ENCODE data around the gene EBF3.

EBF3 gene

DNA sequence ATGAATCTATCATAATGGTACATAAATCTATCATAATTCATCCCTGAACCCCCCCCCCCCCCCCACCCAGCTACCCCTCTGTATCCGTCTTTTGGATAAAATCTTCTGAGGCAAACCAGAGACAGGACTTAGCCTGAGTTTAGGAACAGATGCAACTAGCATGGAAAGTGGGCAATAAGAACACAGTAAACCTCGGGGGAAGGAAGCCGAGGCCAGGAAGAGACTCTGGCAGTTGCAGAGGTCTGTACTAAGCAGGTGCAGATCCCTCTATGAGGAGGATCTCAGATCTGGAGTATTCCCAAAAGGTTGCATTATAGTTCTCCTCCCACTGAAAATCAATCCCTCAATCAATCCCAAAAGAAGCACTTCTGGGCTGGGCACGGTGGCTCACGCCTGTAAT lies 87.2 kb downstream of the EBF3 start:
- TF ChIP-seq, protein P1, sequence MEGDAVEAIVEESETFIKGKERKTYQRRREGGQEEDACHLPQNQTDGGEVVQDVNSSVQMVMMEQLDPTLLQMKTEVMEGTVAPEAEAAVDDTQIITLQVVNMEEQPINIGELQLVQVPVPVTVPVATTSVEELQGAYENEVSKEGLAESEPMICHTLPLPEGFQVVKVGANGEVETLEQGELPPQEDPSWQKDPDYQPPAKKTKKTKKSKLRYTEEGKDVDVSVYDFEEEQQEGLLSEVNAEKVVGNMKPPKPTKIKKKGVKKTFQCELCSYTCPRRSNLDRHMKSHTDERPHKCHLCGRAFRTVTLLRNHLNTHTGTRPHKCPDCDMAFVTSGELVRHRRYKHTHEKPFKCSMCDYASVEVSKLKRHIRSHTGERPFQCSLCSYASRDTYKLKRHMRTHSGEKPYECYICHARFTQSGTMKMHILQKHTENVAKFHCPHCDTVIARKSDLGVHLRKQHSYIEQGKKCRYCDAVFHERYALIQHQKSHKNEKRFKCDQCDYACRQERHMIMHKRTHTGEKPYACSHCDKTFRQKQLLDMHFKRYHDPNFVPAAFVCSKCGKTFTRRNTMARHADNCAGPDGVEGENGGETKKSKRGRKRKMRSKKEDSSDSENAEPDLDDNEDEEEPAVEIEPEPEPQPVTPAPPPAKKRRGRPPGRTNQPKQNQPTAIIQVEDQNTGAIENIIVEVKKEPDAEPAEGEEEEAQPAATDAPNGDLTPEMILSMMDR (IDR thresholded peaks at IDR 0.05; ENCODE audit: low read depth, low read length), result no peak
- H3K4me3 ChIP-seq (replicated peaks in 1 of 2; ENCODE audit: low read depth in 2 of 2, low read length in 2 of 2), result no peak overlapping the region
- DNase-seq (ENCODE audit: low read depth in 2 of 2), result no peak

- no peak for DNase-seq (ENCODE audit: low read depth in 2 of 2)
- TF ChIP-seq, protein P1 (IDR thresholded peaks at IDR 0.05; ENCODE audit: low read depth, low read length), result no peak
- no peak overlapping the region for H3K4me3 ChIP-seq (replicated peaks in 1 of 2; ENCODE audit: low read depth in 2 of 2, low read length in 2 of 2)
Measured at GRCh38 chr10:129875993-129876726, 87.9 kb downstream of the EBF3 start.

DNA sequence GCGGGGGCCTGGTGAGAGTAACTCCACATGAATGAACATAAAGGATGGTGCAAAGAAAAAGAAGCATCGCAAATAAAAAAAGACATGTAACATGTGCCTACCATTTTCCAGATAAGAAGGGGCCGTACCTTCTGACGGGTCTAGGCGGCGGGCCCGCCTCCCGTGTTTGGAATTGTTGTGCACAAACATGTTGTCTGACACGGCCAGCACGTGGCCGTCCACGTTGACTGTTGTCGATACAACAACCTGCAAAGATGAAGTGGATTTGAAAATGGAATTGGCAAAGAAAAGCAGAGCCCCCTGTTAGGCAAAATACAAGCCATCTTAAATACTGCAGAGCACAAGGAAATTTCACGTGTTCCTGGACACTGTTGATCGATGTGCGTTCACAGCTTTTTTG lies 90.7 kb downstream of the EBF3 start:
- no peak for DNase-seq (ENCODE audit: low read depth in 2 of 2)
- no peak overlapping the region for H3K4me3 ChIP-seq (replicated peaks in 1 of 2; ENCODE audit: low read depth in 2 of 2, low read length in 2 of 2)
- TF ChIP-seq, protein P1 (IDR thresholded peaks at IDR 0.05; ENCODE audit: low read depth, low read length), result no peak

GRCh38 chr10:129871966-129872365 lies 92.1 kb downstream of the EBF3 start:
- TF ChIP-seq, protein P1 (IDR thresholded peaks at IDR 0.05; ENCODE audit: low read depth, low read length), result no peak
- no peak for DNase-seq (ENCODE audit: low read depth in 2 of 2)
- no peak overlapping the region for H3K4me3 ChIP-seq (replicated peaks in 1 of 2; ENCODE audit: low read depth in 2 of 2, low read length in 2 of 2)

- DNase-seq (ENCODE audit: low read depth in 2 of 2), result no peak
- TF ChIP-seq, protein P1 (IDR thresholded peaks at IDR 0.05; ENCODE audit: low read depth, low read length), result no peak
- no peak overlapping the region for H3K4me3 ChIP-seq (replicated peaks in 1 of 2; ENCODE audit: low read depth in 2 of 2, low read length in 2 of 2)
Measured at GRCh38 chr10:129870961-129871621, 93.0 kb downstream of the EBF3 start.

GRCh38 chr10:129870474-129870757 lies 93.7 kb downstream of the EBF3 start:
- no peak for DNase-seq (ENCODE audit: low read depth in 2 of 2)
- H3K4me3 ChIP-seq (replicated peaks in 1 of 2; ENCODE audit: low read depth in 2 of 2, low read length in 2 of 2), result no peak overlapping the region
- TF ChIP-seq, protein P1 (IDR thresholded peaks at IDR 0.05; ENCODE audit: low read depth, low read length), result no peak

Data from cardiac fibroblast (primary cell).